ENCODE results near the gene CEP162. TPM values are rescaled to one million over a fixed set of nuclear protein-coding genes. Genes with fewer than 3 reads are reported as not detected.
"Not testable (repeated sequence)": the region's sequence is repeated elsewhere in the genome, so short reads cannot be mapped to it uniquely, and the experiment has no call there.

Gene CEP162
- total RNA-seq, 1 donor from 2014 or later, result 15.7 TPM

DNA sequence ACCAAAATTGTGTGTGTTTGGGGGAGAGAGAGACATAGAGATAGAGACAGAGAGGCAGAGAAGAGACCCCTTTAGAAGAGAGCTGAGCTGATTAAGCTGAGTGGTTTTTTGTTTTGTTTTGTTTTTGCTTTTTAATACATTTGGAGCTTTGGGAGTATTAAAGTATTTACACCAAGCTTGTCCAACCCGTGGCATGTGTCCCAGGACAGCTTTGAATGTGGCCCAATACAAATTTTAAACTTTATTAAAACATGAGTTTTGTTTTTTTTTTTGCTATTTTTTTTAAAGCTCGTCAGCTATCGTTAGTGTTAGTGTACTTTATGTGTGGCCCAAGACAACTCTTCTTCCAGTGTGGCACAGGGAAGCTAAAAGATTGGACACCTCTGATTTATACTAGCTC lies 137.9 kb downstream of the CEP162 start:
- Mint-ChIP-seq H3K27me3 (ENCODE audit: unreplicated experiment) (no peaks in the 10 kb centered on the region), H3K4me3 (ENCODE audit: unreplicated experiment) (no peak overlapping the region), H3K4me1 (ENCODE audit: low read depth, unreplicated experiment) (no peaks in the 10 kb centered on the region), H3K9me3 (ENCODE audit: unreplicated experiment) (no peaks in the 10 kb centered on the region), H3K36me3 (ENCODE audit: unreplicated experiment) (peaks cover 5% of the 10 kb centered on the region), H3K27ac (ENCODE audit: unreplicated experiment) (no peak overlapping the region)
- no peak for TF ChIP-seq CTCF (IDR thresholded peaks at IDR 0.05; ENCODE audit: partially characterized antibody, unreplicated experiment)
- no peak for DNase-seq

- no peak for DNase-seq
- no peak overlapping the region for H3K27ac Mint-ChIP-seq (ENCODE audit: unreplicated experiment)
- no peaks in the 10 kb centered on the region for H3K4me1 Mint-ChIP-seq (ENCODE audit: low read depth, unreplicated experiment)
- no peaks in the 10 kb centered on the region for H3K27me3 Mint-ChIP-seq (ENCODE audit: unreplicated experiment)
- no peaks in the 10 kb centered on the region for H3K9me3 Mint-ChIP-seq (ENCODE audit: unreplicated experiment)
- no peak overlapping the region for H3K4me3 Mint-ChIP-seq (ENCODE audit: unreplicated experiment)
- TF ChIP-seq CTCF (IDR thresholded peaks at IDR 0.05; ENCODE audit: partially characterized antibody, unreplicated experiment), result no peak
- peaks cover 1% of the 10 kb centered on the region for H3K36me3 Mint-ChIP-seq (ENCODE audit: unreplicated experiment)
These were observed 138.4 kb downstream of the CEP162 start for GRCh38 chr6:84089081-84089480.

DNA sequence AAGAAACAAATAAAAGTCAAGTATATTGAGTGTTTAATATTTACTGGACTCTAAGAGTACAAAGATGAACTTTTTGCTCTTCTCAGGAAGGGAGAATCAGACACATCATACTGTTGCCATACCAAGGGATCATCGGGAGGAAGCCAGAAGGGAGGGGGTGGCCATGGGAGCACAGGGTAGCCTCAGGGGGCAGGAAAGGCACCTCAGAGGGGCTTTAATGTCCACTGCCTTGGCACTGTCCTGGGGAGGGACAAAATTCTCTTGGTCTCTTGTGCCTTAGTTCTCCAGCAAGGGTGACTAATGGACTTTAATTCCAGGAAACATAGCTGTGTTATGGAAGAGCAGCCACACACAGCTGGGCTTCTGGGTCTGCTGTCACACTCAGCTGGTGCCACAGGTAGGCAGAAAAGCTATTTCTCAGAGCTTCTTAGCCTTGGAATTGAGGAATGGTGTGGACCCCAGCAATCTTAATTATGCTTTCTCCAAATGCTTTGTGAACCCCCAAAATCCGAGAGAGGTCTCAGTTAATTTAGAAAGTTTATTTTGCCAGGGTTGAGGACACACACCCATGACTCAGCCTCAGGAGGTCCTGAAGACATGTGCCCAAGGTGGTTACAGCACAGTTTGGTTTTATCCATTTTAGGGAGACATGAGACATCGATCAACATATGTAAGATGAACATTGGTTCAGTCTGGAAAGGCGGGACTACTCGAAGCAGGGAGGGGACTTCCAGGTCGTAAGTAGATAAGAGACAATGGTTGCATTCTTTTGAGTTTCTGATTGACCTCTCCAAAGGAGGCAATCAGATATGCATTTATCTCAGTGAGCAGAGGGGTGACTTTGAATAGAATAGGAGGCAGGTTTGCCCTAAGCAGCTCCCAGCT lies 140.7 kb downstream of the CEP162 start:
- no peak overlapping the region for H3K27ac Mint-ChIP-seq (ENCODE audit: unreplicated experiment)
- no peaks in the 10 kb centered on the region for H3K27me3 Mint-ChIP-seq (ENCODE audit: unreplicated experiment)
- no peak for TF ChIP-seq CTCF (IDR thresholded peaks at IDR 0.05; ENCODE audit: partially characterized antibody, unreplicated experiment)
- H3K9me3 Mint-ChIP-seq (ENCODE audit: unreplicated experiment), result no peaks in the 10 kb centered on the region
- no peaks in the 10 kb centered on the region for H3K36me3 Mint-ChIP-seq (ENCODE audit: unreplicated experiment)
- no peak for DNase-seq
- peaks cover 4% of the 10 kb centered on the region for H3K4me1 Mint-ChIP-seq (ENCODE audit: low read depth, unreplicated experiment)
- H3K4me3 Mint-ChIP-seq (ENCODE audit: unreplicated experiment), result no peak overlapping the region

- Mint-ChIP-seq H3K4me1 (ENCODE audit: low read depth, unreplicated experiment) (peaks cover 4% of the 10 kb centered on the region), H3K27ac (ENCODE audit: unreplicated experiment) (no peak overlapping the region), H3K36me3 (ENCODE audit: unreplicated experiment) (no peaks in the 10 kb centered on the region), H3K9me3 (ENCODE audit: unreplicated experiment) (no peaks in the 10 kb centered on the region), H3K4me3 (ENCODE audit: unreplicated experiment) (no peak overlapping the region), H3K27me3 (ENCODE audit: unreplicated experiment) (no peaks in the 10 kb centered on the region)
- TF ChIP-seq CTCF (IDR thresholded peaks at IDR 0.05; ENCODE audit: partially characterized antibody, unreplicated experiment), result no peak
- DNase-seq, result no peak
These were observed 141.4 kb downstream of the CEP162 start for GRCh38 chr6:84086056-84086455.

DNA sequence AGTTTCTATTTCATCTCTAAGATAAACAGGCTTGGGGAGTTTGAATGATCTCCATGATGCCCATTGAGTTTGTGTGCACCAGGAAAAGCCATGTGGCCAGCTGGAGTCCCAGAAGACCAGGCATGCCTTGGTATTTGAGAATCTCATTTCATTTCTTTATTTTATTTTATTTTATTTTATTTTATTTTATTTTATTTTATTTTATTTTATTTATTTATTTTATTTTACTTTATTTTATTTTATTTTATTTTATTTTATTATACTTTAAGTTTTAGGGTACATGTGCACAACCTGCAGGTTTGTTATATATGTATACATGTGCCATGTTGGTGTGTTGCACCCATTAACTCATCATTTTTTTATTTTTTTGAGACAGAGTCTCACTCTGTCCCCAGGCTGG lies 142.7 kb downstream of the CEP162 start:
- not testable (repeated sequence) for H3K27ac Mint-ChIP-seq (ENCODE audit: unreplicated experiment); DNase-seq; H3K4me1 Mint-ChIP-seq (ENCODE audit: low read depth, unreplicated experiment); H3K36me3 Mint-ChIP-seq (ENCODE audit: unreplicated experiment); H3K9me3 Mint-ChIP-seq (ENCODE audit: unreplicated experiment); H3K4me3 Mint-ChIP-seq (ENCODE audit: unreplicated experiment); H3K27me3 Mint-ChIP-seq (ENCODE audit: unreplicated experiment)
